Spleen (tissue), 7 donors: Measurements from ENCODE around the gene ZBTB34.

Source experiments
- POLR2AphosphoS5 ChIP-seq, 3 donors: sonication (generic); formaldehyde crosslinking; IDR thresholded peaks; one replicate each; pipeline ENCODE4 v1.5.1; 2017; ENCODE audit warnings: antibody characterized with exemption in 3 of 3
- TF ChIP-seq, protein P1 (sequence below), 11 experiments: fragments of 200-600 bp in 7 of 11; fragments of 450-650 bp in 4 of 11; sonication (generic) in 4 of 11; IDR thresholded peaks in 8 of 11; conservative IDR thresholded peaks in 3 of 11; 1 replicate in 7 of 11; 2 replicates in 4 of 11; pipeline versions ENCODE4 v1.4.0 to v1.8.0; 2016 to 2021; ENCODE audit warnings: antibody characterized with exemption in 11 of 11, inconsistent platforms in 4 of 11, mild to moderate bottlenecking in 1 of 11
- donor health status: DM: no; HTN: no; CAD: no; lungs with moderate emphysema.
- donor health status: DM: no; HTN: no; CAD: no.
- donor health status: DM: no; HTN: no; CAD: no.

DNA sequence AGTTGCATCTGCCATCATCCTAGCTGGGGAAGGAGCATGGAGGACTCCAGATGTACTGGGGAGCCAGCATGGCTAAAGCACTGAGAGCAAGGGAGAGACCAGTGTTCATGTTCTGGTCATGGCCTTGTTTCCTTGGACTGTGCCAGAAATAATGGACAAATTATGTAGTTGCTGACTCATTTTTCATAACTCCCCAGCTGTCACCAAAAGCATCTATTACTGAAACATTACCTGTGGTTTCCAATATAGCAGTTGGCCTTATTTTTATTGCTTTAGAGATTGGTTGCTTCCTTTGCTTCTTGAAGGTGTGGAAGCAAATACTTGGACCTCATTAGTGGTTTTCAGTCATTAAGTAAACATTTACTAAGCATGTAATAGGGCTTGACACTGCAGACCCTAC, 65.4 kb downstream of the ZBTB34 start:
- TF ChIP-seq, protein P1, sequence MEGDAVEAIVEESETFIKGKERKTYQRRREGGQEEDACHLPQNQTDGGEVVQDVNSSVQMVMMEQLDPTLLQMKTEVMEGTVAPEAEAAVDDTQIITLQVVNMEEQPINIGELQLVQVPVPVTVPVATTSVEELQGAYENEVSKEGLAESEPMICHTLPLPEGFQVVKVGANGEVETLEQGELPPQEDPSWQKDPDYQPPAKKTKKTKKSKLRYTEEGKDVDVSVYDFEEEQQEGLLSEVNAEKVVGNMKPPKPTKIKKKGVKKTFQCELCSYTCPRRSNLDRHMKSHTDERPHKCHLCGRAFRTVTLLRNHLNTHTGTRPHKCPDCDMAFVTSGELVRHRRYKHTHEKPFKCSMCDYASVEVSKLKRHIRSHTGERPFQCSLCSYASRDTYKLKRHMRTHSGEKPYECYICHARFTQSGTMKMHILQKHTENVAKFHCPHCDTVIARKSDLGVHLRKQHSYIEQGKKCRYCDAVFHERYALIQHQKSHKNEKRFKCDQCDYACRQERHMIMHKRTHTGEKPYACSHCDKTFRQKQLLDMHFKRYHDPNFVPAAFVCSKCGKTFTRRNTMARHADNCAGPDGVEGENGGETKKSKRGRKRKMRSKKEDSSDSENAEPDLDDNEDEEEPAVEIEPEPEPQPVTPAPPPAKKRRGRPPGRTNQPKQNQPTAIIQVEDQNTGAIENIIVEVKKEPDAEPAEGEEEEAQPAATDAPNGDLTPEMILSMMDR (IDR thresholded peaks at IDR 0.05 in 8 of 11, conservative IDR thresholded peaks at IDR 0.05 in 3 of 11): no peak
- no peak for TF ChIP-seq POLR2AphosphoS5 (IDR thresholded peaks at IDR 0.05)
